CD14-positive monocyte (primary cell): ENCODE results near the gene PSKH1. TPM values are rescaled to one million over a fixed set of nuclear protein-coding genes. Genes with fewer than 3 reads are reported as not detected.

Experiments
- DNase-seq, 3 donors: peaks; one replicate each; pipeline ENCODE4 v3.0.0-alpha.2; 2011 to 2022
- H2AFZ ChIP-seq: 2 replicates; pipeline ENCODE4 v1.6.0; 2012; ENCODE audit warnings: mild to moderate bottlenecking, low read depth, low read length, inconsistent platforms; ENCODE audit not compliant: insufficient read depth, poor library complexity, severe bottlenecking
- H3K27ac ChIP-seq, 2 donors: 1 replicate in 1 of 2; 2 replicates in 1 of 2; pipeline ENCODE4 v1.5.1; 2012 to 2013; ENCODE audit warnings: low read length in 2 of 2, control low read depth in 1 of 2, inconsistent platforms in 1 of 2, low read depth in 1 of 2, mild to moderate bottlenecking in 1 of 2
- H3K27me3 ChIP-seq, 2 donors: one replicate each; pipeline versions ENCODE4 v1.6.0 to v1.6.1; 2011 to 2013; ENCODE audit warnings: low read length in 2 of 2; ENCODE audit not compliant: control insufficient read depth in 2 of 2, insufficient read depth in 2 of 2
- H3K36me3 ChIP-seq, 2 donors: replicated peaks in 1 of 2; 1 replicate in 1 of 2; 2 replicates in 1 of 2; pipeline versions ENCODE4 v1.5.1 to v1.6.1; 2012 to 2013; ENCODE audit warnings: low read length in 2 of 2, control low read depth in 1 of 2, inconsistent platforms in 1 of 2, mild to moderate bottlenecking in 1 of 2; ENCODE audit not compliant: insufficient read depth in 2 of 2, control insufficient read depth in 1 of 2
- H3K4me1 ChIP-seq, 2 donors: 1 replicate in 1 of 2; 2 replicates in 1 of 2; pipeline versions ENCODE4 v1.5.1 to v1.6.1; 2012 to 2013; ENCODE audit warnings: low read length in 2 of 2, control low read depth in 1 of 2, inconsistent platforms in 1 of 2, mild to moderate bottlenecking in 1 of 2, moderate library complexity in 1 of 2; ENCODE audit not compliant: insufficient read depth in 2 of 2, control insufficient read depth in 1 of 2
- H3K4me2 ChIP-seq: replicated peaks from 2 replicates; pipeline ENCODE3; 2012; ENCODE audit warnings: low read length, moderate library complexity, mild to moderate bottlenecking; ENCODE audit not compliant: poor library complexity, severe bottlenecking; ENCODE audit errors: extremely low read depth
- H3K4me3 ChIP-seq, 3 experiments: fragments of 200-600 bp in 1 of 3; sonication (generic) in 1 of 3; replicated peaks in 1 of 3; 1 replicate in 2 of 3; 2 replicates in 1 of 3; pipeline ENCODE4 v1.5.1; 2011 to 2013; ENCODE audit warnings: low read length in 3 of 3, mild to moderate bottlenecking in 3 of 3, control low read depth in 2 of 3, low read depth in 2 of 3, inconsistent platforms in 1 of 3, moderate library complexity in 1 of 3
- H3K79me2 ChIP-seq: 2 replicates; pipeline ENCODE4 v1.6.0; 2012; ENCODE audit warnings: mild to moderate bottlenecking, control low read depth, inconsistent platforms, low read length, moderate library complexity; ENCODE audit not compliant: insufficient read depth
- H3K9ac ChIP-seq: 2 replicates; pipeline ENCODE4 v1.6.0; 2017; ENCODE audit warnings: low read length, mild to moderate bottlenecking; ENCODE audit not compliant: insufficient read depth, poor library complexity, severe bottlenecking
- H3K9me3 ChIP-seq, 2 donors: replicated peaks in 1 of 2; 1 replicate in 1 of 2; 2 replicates in 1 of 2; pipeline versions ENCODE4 v1.5.1 to v1.6.1; 2012 to 2013; ENCODE audit warnings: low read length in 2 of 2, control low read depth in 1 of 2; ENCODE audit not compliant: control insufficient read depth in 1 of 2, insufficient read depth in 1 of 2
- H4K20me1 ChIP-seq: 2 replicates; pipeline ENCODE4 v1.6.0; 2012; ENCODE audit warnings: mild to moderate bottlenecking, low read length, control low read depth, moderate library complexity; ENCODE audit not compliant: insufficient read depth
- H3K27ac Mint-ChIP-seq, 7 donors: one replicate each; pipeline ENCODE4 v1.8.0; 2020; ENCODE audit warnings: mild to moderate bottlenecking in 7 of 7, mixed read lengths in 7 of 7, moderate library complexity in 6 of 7, inconsistent platforms in 2 of 7
- H3K27me3 Mint-ChIP-seq, 3 donors: one replicate each; pipeline ENCODE4 v1.8.0; 2021 to 2022; ENCODE audit warnings: low read depth in 3 of 3, mild to moderate bottlenecking in 3 of 3, mixed read lengths in 3 of 3, moderate library complexity in 3 of 3, inconsistent platforms in 1 of 3
- H3K36me3 Mint-ChIP-seq, 2 donors: one replicate each; pipeline ENCODE4 v1.8.0; 2020; ENCODE audit warnings: mixed read lengths in 2 of 2, inconsistent platforms in 1 of 2, mild to moderate bottlenecking in 1 of 2
- H3K4me1 Mint-ChIP-seq: one replicate; pipeline ENCODE4 v1.8.0; 2020; ENCODE audit warnings: mild to moderate bottlenecking, mixed read lengths
- H3K4me3 Mint-ChIP-seq, 2 donors: one replicate each; pipeline ENCODE4 v1.8.0; 2020; ENCODE audit warnings: mild to moderate bottlenecking in 2 of 2, mixed read lengths in 2 of 2, moderate library complexity in 1 of 2
- H3K9me3 Mint-ChIP-seq, 7 donors: one replicate each; pipeline ENCODE4 v1.8.0; 2020 to 2022; ENCODE audit warnings: mixed read lengths in 7 of 7, mild to moderate bottlenecking in 6 of 7, moderate library complexity in 6 of 7, inconsistent platforms in 2 of 7
- CTCF ChIP-seq: fragments of 200-600 bp; IDR thresholded peaks from one replicate; pipeline ENCODE4 v1.8.0; 2022; ENCODE audit warnings: antibody characterized with exemption, mild to moderate bottlenecking
- WGBS: methylation state at CpG from one replicate; pipeline ENCODE4 v1.1.5; 2013; ENCODE audit warnings: missing lambda C conversion rate; ENCODE audit not compliant: insufficient coverage; 5-methylcytosine and 5-hydroxymethylcytosine counted together
- intact Hi-C, 2 donors: fragments of 100-400 bp; cut with micrococcal nuclease; formaldehyde crosslinking; loops; one replicate each; pipeline versions ENCODE4 v1.15.0 to v1.15.1; 2023
- polyA plus RNA-seq, 3 donors: library from polyadenylated mRNA; depleted of rRNA in 1 of 3; unstranded in 2 of 3; stranded (reverse) in 1 of 3; fragments of 300-500 nt in 2 of 3; fragments of >200 nt in 1 of 3; fragmentation: Illumina TruSeq in 2 of 3; gene quantifications; 1 replicate in 2 of 3; 2 replicates in 1 of 3; pipeline ENCODE4 v1.2.3, GENCODE V29; 2012 to 2021

PSKH1 gene
- polyA plus RNA-seq, 3 donors = 11.0 to 19.7 (median 16.8) TPM

- TF ChIP-seq CTCF = no peak
- no peaks in the 10 kb centered on the region for H3K27me3 ChIP-seq
- H3K4me2 ChIP-seq = no peak overlapping the region
- H3K27ac ChIP-seq = no peak overlapping the region
- no peak overlapping the region for H2AFZ ChIP-seq
- H3K4me1 ChIP-seq = no peaks in the 10 kb centered on the region
- no peaks in the 10 kb centered on the region for H3K79me2 ChIP-seq
- Mint-ChIP-seq H3K27ac (no peak overlapping the region), H3K9me3 (no peaks in the 10 kb centered on the region), H3K4me3 (no peak overlapping the region), H3K36me3 (peaks cover 43 to 71% of the 10 kb centered on the region in 2 donors), H3K27me3 (peaks cover 0 to 2% (median 2%) of the 10 kb centered on the region in 3 donors), H3K4me1 (no peaks in the 10 kb centered on the region)
- intact Hi-C loops = loop anchor here (5.0 to 10.0 kb wide), 2 partner anchors 167 to 349 kb away; partner anchors contain the start of gene ESRP2 (in 1 of the 2)
- H3K9me3 ChIP-seq = no peaks in the 10 kb centered on the region
- no peak overlapping the region for H3K4me3 ChIP-seq
- DNase-seq = no peak
- H3K9ac ChIP-seq = no peak overlapping the region
- peaks cover 3% of the 10 kb centered on the region for H4K20me1 ChIP-seq
- peaks cover 59 to 67% of the 10 kb centered on the region in 2 donors for H3K36me3 ChIP-seq
- WGBS = 94% methylated on average over 11 of the region's 12 CpGs
Observed at GRCh38 chr16:67885545-67885944, 7.5 kb upstream of the PSKH1 start.

- Mint-ChIP-seq H3K4me1 (no peaks in the 10 kb centered on the region), H3K27me3 (peaks cover 0 to 2% (median 2%) of the 10 kb centered on the region in 3 donors), H3K4me3 (no peak overlapping the region), H3K9me3 (no peaks in the 10 kb centered on the region), H3K27ac (no peak overlapping the region), H3K36me3 (peaks cover 40 to 66% of the 10 kb centered on the region in 2 donors)
- no peaks in the 10 kb centered on the region for H3K27me3 ChIP-seq
- no peak overlapping the region for H2AFZ ChIP-seq
- peaks cover 3% of the 10 kb centered on the region for H4K20me1 ChIP-seq
- H3K4me1 ChIP-seq = no peaks in the 10 kb centered on the region
- no peaks in the 10 kb centered on the region for H3K79me2 ChIP-seq
- 97% methylated on average over 15 of the region's 19 CpGs for WGBS
- intact Hi-C loops = loop anchor here (5.0 to 10.0 kb wide), 2 partner anchors 166 to 349 kb away; partner anchors contain the start of gene ESRP2 (in 1 of the 2)
- no peak for DNase-seq
- no peak overlapping the region for H3K4me3 ChIP-seq
- no peak overlapping the region for H3K4me2 ChIP-seq
- H3K36me3 ChIP-seq = peaks cover 54 to 63% of the 10 kb centered on the region in 2 donors
- H3K27ac ChIP-seq = no peak overlapping the region
- no peak overlapping the region for H3K9ac ChIP-seq
- no peaks in the 10 kb centered on the region for H3K9me3 ChIP-seq
- no peak for TF ChIP-seq CTCF
Observed at GRCh38 chr16:67885976-67886375, 7.1 kb upstream of the PSKH1 start.
